ENCODE measurements around the gene MT1F. TPM values are rescaled to one million over a fixed set of nuclear protein-coding genes. Genes with fewer than 3 reads are reported as not detected.

The MT1F gene
- total RNA-seq, 1 experiment from 2014 or later = 2.1 TPM

GRCh38 chr16:56625943-56626654, 31.7 kb upstream of the MT1F start:
- TF ChIP-seq REST (IDR thresholded peaks at IDR 0.05; ENCODE audit: insufficient read depth in 1 of 2, low read depth in 2 of 2, low read length in 1 of 2) (0 out of 4 replicates have a peak, but pooled peaks of 1 of the 2 experiments have one; percentile 11), SIN3A (IDR thresholded peaks at IDR 0.05; ENCODE audit: borderline replicate concordance, insufficient read depth, low read depth, low read length) (no peak), TCF7L2 (IDR thresholded peaks at IDR 0.05; ENCODE audit: low read depth, low read length) (no peak)
- TSS peak; percentile 99 for BruUV-seq (replicated peaks)
- Histone ChIP-seq H3K27ac (ENCODE audit: low read length) (peak overlapping the region; percentile 89), H3K4me3 (ENCODE audit: low read depth in 2 of 2, low read length in 2 of 2) (peak overlapping the region; percentile 57 to 72), H3K9me3 (ENCODE audit: control insufficient read depth, insufficient read depth, low read depth, low read length) (no peaks in the 10 kb centered on the region), H3K27me3 (ENCODE audit: control insufficient read depth, insufficient read depth, low read length) (no peaks in the 10 kb centered on the region), H3K36me3 (ENCODE audit: control insufficient read depth, insufficient read depth, low read length) (no peaks in the 10 kb centered on the region; the same call in 1 of the 2 replicates), H3K4me1 (ENCODE audit: control insufficient read depth, insufficient read depth, low read length) (peaks cover 17% of the 10 kb centered on the region)
- ATAC-seq = peak; percentile 57
- ChIA-PET CTCF (interaction anchor here (0.6 to 1.3 kb wide), 4 partner anchors 17 to 31 kb away, joined by 3 read pairs; partner anchors contain the start of gene MT2A), POLR2A (interaction anchor here (0.7 to 1.0 kb wide), 3 partner anchors 17 to 43 kb away, joined by 3 to 4 read pairs (median 3); no protein-coding TSS in a partner anchor)
- DNase-seq (ENCODE audit: low read depth, low spot score) = no peak
- intact Hi-C loops (cut with micrococcal nuclease; ENCODE audit: unreplicated experiment) (no loop called here), in situ Hi-C loops (cut with HindIII; ENCODE audit: low pct_unique_long_range_greater_than_20kb, low sequenced_read_pairs) (no loop called here)

GRCh38 chr16:56626685-56627084, 31.1 kb upstream of the MT1F start:
- Histone ChIP-seq H3K27ac (ENCODE audit: low read length) (peak overlapping the region; percentile 89), H3K9me3 (ENCODE audit: control insufficient read depth, insufficient read depth, low read depth, low read length) (no peaks in the 10 kb centered on the region), H3K36me3 (ENCODE audit: control insufficient read depth, insufficient read depth, low read length) (no peaks in the 10 kb centered on the region; the same call in 1 of the 2 replicates), H3K27me3 (ENCODE audit: control insufficient read depth, insufficient read depth, low read length) (no peaks in the 10 kb centered on the region), H3K4me3 (ENCODE audit: low read depth in 2 of 2, low read length in 2 of 2) (peak overlapping the region; percentile 57 to 72), H3K4me1 (ENCODE audit: control insufficient read depth, insufficient read depth, low read length) (peaks cover 13% of the 10 kb centered on the region)
- CTCF ChIA-PET = interaction anchor here (0.6 to 1.3 kb wide), 2 partner anchors 15 to 23 kb away, joined by 3 read pairs; no protein-coding TSS in a partner anchor
- DNase-seq (ENCODE audit: low read depth, low spot score) (no peak), ATAC-seq (0 out of 2 replicates have a peak, but pooled peaks have one; percentile 6)
- in situ Hi-C loops (cut with HindIII; ENCODE audit: low pct_unique_long_range_greater_than_20kb, low sequenced_read_pairs) = no loop called here
- intact Hi-C loops (cut with micrococcal nuclease; ENCODE audit: unreplicated experiment) = no loop called here
- no peak for TF ChIP-seq SIN3A (IDR thresholded peaks at IDR 0.05; ENCODE audit: borderline replicate concordance, insufficient read depth, low read depth, low read length)
- POLR2A ChIA-PET = interaction anchor here (0.7 to 1.2 kb wide), 2 partner anchors 19 to 42 kb away, joined by 3 read pairs; partner anchors contain the start of gene MT2A
- no TSS peak for BruUV-seq (replicated peaks)

- TF ChIP-seq TCF7L2 (IDR thresholded peaks at IDR 0.05; ENCODE audit: low read depth, low read length) (no peak), CTCF (IDR thresholded peaks at IDR 0.05) (no peak; the same call in 1 of the 2 replicates), REST (IDR thresholded peaks at IDR 0.05; ENCODE audit: insufficient read depth in 1 of 2, low read depth in 2 of 2, low read length in 1 of 2) (no peak), POLR2AphosphoS5 (IDR thresholded peaks at IDR 0.05; ENCODE audit: low read depth, low read length) (no peak), SIN3A (IDR thresholded peaks at IDR 0.05; ENCODE audit: borderline replicate concordance, insufficient read depth, low read depth, low read length) (no peak)
- Histone ChIP-seq H3K36me3 (ENCODE audit: control insufficient read depth, insufficient read depth, low read length) (no peaks in the 10 kb centered on the region; the same call in 1 of the 2 replicates), H3K4me1 (ENCODE audit: control insufficient read depth, insufficient read depth, low read length) (peaks cover 13% of the 10 kb centered on the region), H3K27me3 (ENCODE audit: control insufficient read depth, insufficient read depth, low read length) (no peaks in the 10 kb centered on the region), H3K27ac (ENCODE audit: low read length) (no peak overlapping the region), H3K9me3 (ENCODE audit: control insufficient read depth, insufficient read depth, low read depth, low read length) (no peaks in the 10 kb centered on the region), H3K4me3 (ENCODE audit: low read depth in 2 of 2, low read length in 2 of 2) (no peak overlapping the region)
- DNase-seq (ENCODE audit: low read depth, low spot score) = no peak
- no peak for ATAC-seq
- in situ Hi-C loops (cut with HindIII; ENCODE audit: low pct_unique_long_range_greater_than_20kb, low sequenced_read_pairs) (no loop called here), intact Hi-C loops (cut with micrococcal nuclease; ENCODE audit: unreplicated experiment) (no loop called here)
- ChIA-PET CTCF (interaction anchor here (0.7 kb wide), 1 partner anchor 27 kb away, joined by 8 read pairs; no protein-coding TSS in a partner anchor), POLR2A (interaction anchor here (0.5 kb wide), 1 partner anchor 44 kb away, joined by 3 read pairs; no protein-coding TSS in a partner anchor)
- BruUV-seq (replicated peaks) = no TSS peak
Measured at GRCh38 chr16:56628486-56629350, 29.0 kb upstream of the MT1F start.

Measured in Panc1 (cell line).